Tongue (tissue), 2 donors: ENCODE measurements around the gene ITPRIPL1. TPM values are rescaled to one million over a fixed set of nuclear protein-coding genes. Genes with fewer than 3 reads are reported as not detected.
A peak's percentile ranks its signal among the peaks of the same experiment; 100 is the strongest.
"Not testable (repeated sequence)": the region's sequence is repeated elsewhere in the genome, so short reads cannot be mapped to it uniquely, and the experiment has no call there.

ENCODE experiments used
- DNase-seq: peaks from one replicate; pipeline ENCODE4 v3.0.0-alpha.2; 2015
- total RNA-seq: library from RNA; depleted of rRNA; stranded (reverse); fragments of >200 nt; gene quantifications from one replicate; pipeline ENCODE4 v1.2.3, GENCODE V29; 2014

Gene ITPRIPL1, protein sequence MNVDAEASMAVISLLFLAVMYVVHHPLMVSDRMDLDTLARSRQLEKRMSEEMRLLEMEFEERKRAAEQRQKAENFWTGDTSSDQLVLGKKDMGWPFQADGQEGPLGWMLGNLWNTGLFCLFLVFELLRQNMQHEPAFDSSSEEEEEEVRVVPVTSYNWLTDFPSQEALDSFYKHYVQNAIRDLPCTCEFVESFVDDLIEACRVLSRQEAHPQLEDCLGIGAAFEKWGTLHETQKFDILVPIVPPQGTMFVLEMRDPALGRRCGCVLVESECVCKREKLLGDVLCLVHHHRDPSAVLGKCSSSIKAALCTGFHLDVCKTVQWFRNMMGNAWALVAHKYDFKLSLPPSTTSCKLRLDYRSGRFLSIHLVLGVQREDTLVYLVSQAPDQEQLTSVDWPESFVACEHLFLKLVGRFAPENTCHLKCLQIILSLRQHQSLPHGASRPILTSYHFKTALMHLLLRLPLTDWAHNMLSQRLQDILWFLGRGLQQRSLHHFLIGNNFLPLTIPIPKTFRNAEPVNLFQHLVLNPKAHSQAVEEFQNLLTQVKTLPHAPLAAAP
- 6.3 TPM for total RNA-seq

DNA sequence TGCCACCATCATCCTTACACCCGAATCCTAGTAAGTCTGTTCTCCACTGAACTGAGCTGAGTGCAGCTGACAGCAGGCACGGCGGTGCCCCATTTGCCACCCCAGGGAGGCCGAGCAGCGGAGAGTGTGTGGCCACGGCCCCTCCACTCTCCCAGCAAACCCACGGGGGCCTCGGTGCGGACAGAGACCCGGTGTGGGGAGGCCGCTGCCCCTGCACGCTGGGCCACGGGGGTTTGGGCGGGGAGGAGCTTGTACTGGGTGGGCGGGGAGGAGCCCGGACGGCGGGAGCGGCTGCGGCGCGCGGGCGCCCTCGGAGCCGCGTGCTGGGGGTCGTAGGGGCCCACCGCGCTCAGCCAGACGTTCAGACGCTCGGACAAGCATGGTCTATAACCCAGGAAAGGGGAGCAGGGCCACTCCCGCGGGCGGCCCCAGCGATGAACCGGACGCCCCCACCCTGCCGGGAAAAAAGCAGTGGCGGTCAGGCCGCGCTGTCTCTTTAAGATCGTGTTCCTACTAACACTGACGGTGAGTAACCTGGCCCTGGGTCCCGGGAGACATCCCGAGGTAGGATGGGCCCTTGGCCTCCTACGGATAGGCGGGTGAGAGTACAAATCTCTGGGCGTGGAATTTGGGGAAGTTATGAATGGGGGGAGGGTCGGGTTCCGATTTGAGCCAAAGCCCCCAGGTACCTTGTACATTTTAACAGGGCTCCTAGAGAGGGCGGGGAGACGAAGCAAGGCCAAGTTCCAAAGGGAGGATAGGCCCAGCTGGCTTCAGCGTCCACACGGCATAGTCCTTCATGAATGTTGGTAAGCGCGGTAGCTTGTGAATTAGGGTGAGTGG is at the start of gene ITPRIPL1:
Gene ITPRIPL1, plus strand, starts transcription at position 277 of the 843 bp plus-strand sequence. Its CDS starts 523 bp downstream, at position 800.
- DNase-seq: peak; percentile 40

DNA sequence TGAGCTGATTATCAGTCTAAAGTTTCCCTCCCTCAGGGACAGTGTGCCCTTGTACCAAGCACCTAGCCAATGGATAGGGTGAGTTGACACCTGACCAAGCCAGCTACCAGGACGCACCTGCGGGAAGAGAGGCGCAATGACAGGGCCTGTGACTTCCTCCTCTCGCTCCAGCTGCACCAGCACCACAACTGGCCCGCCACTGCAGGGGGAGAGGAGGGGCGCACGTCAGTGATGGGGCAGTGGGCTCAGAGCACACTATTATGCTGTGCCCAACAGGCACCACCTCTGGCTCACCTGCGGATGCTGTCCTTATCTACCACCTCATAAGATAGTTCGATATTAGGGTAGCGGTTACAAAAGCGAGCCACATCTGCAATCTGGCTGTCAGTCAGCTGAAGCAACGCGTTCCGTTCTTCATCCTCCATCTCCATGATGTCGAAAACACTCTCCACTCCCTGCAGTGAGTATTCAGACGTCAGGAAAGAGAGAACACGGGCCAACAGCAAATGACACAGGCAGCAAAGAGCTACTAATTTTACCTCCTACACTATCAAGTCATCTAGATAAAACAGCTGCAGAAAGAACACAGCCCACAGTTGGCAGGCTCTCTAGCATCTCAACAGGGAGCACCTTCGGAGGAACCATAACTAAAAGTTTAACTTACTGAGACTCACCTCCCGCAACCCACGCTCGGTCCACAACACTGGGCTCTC is 48.2 kb upstream of the ITPRIPL1 start:
- no peak for DNase-seq

DNA sequence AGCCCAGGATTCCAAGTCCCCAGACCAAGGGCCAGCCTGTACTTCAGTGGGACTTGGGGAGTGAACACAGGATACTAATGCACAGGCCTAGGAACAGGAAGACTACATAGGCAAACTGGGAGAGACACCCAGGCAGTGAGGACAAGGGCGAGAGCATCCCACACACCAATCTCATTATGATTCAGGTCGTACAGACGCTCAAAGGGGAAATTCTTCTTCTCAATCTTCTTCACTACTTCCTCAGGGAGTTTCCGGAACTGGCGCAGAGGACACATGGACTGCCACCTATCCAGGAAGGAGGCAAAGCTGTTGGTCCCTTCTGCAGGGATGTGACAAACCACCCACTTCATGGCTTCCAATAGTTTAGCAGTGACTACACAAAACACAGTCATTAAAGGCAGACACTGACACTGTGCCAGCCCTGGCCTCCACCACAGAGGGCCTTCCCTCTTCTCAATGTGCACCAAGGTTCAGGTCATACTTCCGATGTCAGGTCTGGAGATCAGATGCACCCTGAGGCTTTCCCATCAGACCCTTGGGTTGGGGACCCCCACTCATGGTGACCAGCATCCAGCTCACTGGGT is 37.8 kb upstream of the ITPRIPL1 start:
- no peak for DNase-seq

DNA sequence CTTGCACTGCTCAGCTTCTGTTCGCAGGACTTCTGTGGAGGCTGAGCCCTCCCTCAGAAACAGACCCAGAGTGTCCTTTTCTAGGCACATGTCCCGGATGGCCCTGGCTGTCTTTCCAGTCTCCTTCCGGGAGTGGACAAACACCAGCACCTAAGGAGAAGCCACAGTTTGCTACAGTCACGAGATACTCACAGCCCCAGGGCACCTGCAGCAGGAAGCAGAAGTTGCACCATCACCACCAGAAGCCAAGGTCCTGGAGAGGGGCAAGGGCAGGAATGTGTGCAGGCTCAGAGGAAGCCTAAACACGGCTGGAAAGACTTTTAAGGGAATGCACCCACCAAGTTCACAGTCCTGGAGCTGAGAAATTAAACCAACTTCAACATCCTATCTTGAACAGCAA is 33.4 kb upstream of the ITPRIPL1 start:
- no peak for DNase-seq

DNA sequence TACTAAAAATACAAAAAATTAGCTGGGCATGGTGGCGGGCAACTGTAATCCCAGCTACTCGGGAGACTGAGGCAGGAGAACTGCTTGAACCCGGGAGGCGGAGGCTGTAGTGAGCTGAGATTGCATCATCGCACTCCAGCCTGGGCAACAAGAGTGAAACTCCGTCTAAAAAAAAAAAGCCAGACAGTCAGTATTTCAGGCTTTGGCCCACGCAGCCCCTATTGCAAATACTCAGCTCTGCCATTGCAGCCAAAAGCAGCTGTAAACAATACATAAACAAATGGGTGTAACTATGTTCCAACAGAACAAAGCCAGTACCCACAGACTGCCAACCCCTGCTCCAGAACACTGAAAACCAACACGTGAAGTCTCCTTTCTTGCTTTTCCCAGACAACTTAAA is 30.8 kb upstream of the ITPRIPL1 start:
- not testable (repeated sequence) for DNase-seq

DNA sequence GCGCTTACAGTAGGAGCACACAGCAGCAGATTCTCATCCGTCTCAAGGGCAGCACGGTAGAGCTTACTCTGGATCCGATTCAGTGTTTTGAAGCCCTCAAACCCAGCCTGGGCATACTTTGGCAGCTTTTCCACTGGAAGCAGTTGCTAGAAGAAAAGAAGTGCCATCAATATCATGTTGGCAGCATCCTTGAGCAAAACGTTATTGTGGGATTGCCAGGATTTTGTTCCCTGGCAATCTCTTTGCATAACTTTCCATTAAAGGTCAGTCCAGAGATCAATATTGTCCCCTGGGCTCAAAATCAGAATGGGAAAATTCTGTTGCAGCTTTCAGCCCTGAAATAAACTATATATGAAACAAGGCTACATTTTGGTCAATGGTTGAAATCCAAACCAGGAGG is 28.2 kb upstream of the ITPRIPL1 start:
- no peak for DNase-seq

DNA sequence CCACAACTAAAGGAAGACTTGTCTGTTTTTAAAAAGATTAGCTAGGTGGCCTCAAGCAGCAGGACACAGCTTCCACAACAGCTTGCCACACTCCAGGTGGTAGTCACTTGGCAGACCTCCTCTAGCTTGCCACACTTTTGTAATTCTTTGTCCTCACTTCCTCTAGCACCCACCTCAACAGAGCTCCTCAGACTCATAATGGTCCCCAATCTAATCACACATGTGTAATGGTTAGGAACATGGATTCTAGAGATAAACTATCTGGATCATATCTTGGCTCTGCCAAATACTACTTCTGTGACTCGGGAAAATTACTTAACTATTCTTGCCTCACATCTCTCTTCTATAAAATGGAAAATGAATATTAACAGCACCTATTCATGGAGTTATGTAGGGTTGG is 23.3 kb upstream of the ITPRIPL1 start:
- no peak for DNase-seq

DNA sequence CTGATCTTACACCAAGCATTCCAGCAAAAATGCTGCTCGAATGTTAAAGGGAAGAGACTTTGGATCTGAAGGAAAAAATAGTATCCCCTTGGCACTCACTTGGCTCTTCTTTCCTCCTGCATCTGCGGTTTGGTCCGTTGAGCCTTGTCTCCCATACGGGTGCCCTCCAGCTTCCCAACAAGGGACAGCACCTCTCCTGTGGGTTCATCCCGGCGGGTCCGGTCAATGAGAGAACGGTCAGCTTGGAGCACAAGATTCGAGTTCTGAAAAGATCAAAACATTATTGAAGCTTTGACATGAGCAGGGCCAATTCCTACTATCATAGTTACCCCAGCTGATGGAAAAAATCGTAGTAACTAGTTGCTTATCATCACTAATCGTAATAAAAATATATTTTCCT is 20.5 kb upstream of the ITPRIPL1 start:
- DNase-seq: no peak

DNA sequence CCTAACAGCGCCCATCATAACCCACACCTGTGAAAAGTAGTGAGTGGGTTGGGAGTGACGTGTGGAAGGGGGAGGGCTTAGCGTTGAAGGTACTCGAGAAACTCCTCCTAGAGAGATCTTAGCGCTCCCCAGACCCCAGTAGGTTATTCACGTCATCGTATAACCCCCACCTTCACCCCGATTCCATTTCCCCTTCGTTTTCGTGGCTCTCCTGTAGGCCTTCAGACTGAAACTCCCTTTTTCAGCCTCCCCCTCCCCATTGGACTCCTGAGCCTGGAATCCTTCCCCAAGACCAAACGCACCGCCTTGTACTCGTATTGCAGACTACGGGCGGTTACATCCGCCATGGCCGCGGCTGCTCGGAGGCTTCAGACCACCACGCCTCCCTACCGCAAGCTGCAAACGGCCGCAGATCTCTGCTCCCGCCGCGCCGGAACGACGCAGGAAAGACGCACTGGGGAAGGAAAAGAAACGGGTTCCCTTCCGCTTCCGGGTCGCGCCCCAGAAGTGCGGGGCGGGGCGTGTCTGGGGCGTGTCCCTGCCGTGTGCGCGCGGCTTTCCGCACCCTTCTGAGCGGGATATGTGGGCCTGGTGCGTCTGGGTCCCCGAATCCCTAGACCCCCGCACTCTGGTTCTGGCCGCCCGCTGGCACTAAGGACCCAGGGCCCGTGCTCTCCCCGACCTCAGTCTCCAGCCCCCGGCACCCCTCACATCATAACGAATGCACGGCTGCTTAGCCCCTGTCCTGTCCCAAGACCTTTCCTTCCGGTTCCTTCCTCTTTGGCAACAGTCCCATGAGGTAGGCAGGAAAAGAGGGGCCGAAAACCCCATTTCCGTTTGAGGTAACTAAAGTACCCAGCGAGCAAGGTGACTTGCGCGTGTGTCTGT is 19.8 kb upstream of the ITPRIPL1 start, which contains the start of gene SNRNP200:
Gene SNRNP200, minus strand, starts transcription at position 456 of the 888 bp plus-strand sequence. Its CDS starts 109 bp downstream, at position 347.
- DNase-seq: peak; percentile 94

DNA sequence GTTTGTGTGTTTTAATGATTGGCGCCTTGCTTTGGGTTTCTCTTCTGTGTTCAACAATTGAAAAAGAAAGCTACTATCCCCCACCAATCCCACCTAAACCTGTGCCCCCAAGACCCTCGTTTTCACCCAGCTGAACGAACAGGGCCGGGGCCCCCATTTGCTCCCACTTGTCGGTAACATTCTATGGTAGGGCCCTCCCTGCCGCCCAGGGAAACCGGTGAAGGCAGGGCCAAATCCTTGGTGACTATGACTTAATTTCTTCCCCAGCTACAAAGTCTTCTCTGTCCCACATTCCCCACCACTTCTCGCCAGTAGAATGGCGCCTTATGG is 19.2 kb upstream of the ITPRIPL1 start:
- DNase-seq: no peak

DNA sequence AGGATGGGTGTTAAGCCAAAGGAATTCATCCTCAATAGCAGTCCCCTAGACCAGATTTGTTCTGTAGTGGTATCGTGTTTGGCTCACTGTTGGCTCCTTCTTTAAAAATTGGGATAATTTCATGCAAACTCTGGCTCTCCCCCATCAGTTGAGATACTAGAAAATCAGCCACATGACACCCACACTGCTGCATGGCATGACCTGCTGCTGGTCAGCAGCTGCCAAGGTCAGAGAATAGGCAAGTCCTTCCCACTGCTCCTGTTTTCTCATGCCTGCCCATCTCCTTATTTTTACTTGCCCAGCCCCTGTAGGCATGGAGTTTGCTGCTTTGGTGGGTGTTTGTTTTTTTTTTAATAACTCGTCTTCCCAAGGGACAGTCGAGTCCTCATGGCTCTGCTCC is 18.7 kb upstream of the ITPRIPL1 start:
- DNase-seq: no peak

DNA sequence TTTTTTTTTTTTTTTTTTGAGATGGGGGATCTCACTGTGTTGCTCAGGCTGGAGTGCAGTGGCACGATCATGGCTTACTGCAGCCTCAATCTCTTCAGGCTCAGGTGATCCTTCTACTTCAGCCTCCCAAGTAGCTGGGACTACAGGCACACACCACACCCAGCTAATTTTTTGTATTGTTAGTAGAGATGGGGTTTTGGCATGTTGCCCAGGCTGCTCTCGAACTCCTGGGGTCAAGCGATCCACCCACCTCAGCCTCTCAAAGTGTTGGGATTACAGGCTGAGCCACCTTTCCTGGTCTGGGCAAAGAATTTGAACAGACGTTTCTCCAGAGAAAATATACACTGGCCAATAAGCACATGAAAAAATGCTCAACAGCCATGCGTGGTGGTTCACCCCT is 16.9 kb upstream of the ITPRIPL1 start:
- no peak for DNase-seq

DNA sequence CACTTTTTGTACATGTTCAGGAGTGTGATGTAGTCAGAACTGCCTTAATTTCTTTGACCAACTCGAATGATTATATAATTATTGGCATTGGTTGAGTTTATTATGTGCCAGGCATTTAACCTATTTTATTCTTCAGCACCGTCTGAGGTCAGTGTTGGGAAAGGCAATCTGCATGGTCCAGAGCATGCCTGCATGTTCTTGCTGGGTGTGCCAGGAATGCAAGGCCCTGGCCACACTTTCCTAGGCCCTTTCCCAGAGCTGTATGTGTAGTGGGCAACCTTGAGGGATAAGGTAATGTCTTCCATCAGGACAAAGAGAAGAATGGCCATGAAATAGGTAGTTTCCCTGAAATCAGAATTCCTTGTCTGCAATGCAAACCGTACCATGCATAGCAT is 10.1 kb upstream of the ITPRIPL1 start:
- DNase-seq: no peak

DNA sequence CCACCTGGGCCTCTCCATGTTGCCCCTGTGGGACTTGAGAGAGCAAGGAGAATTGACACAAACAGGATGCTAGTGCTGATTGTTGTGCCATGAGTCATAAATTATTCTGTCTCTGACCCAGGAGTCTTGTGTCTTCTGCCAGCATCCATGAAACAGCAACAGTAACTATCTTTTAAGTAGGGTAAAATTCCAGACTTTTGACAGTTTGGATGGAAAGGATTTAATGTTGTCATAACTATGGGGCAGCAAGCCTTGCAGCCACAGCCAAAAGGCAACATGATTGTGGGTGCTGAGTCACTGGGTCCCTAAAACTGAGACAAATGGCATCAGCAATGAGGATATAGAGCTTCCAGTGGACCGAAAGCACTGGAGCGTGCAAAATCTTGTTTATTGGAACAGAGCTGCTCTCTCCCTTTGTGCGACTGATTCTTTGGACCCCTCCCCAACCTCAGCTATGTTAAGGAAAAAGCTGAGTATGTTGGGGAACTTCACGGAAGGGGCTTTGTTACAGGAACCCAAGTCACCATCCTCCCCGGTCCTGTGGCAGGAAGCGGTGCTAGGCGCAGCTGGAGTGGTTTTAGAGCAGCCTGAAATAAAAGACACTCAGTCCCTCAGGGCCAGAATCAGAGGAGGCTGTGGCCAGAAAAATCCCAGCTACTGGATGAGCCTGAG is 9.6 kb upstream of the ITPRIPL1 start:
- no peak for DNase-seq

DNA sequence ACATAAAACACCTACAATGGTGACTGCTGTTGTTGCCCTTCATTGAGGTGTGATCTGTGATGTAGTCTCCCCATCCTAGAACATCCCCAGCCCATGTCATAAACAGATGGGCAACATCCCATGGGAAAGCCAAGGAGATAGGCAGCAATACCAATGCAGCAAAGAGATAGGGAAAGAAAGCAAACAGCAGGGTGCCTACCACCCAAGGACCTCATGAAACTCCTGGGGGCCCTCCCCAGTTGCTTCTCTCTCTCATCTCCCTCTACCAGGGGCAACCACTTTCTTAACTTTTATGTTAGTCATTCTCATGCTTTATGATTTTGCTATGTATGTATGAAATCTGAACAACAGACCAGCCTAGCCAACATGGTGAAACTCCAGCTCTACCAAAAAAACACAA is 8.1 kb upstream of the ITPRIPL1 start:
- no peak for DNase-seq

DNA sequence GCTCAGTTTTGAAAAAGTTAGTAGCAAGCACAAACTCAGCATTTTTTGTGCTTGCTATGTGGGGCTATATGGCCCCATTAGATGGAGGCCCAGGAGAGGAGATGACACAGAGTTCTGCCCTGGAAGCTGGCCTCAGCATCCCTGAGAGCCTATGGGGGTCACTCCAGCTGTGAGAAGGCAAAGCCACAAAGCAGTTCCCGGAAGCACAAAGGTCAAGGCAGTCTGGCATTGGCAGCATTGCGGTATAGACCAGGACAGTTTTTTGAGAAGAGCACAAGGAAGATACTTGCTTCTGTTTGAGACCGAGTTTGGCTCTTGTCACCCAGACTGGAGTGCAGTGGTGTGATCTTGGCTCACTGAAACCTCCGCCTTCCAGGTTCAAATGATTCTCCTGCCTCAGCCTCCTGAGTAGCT is 7.5 kb upstream of the ITPRIPL1 start:
- DNase-seq: no peak

DNA sequence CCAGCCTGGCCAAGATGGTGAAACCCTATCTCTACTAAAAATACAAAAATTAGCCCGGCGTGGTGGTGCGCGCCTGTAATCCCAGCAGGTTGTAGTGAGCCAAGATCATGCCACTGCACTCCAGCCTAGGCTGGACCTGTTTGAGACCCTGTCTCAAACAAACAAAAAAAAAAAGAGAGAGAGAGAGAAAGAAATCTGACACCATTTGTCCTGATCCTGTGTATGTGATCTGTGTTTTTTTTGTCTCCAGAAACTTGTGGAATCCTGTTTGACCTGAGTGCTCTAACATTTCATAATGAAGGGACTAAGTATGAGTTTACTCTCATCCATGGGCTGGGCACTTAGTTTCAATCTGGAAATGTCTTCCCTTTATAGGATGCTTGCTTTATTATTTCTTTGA is 6.4 kb upstream of the ITPRIPL1 start:
- DNase-seq: no peak

DNA sequence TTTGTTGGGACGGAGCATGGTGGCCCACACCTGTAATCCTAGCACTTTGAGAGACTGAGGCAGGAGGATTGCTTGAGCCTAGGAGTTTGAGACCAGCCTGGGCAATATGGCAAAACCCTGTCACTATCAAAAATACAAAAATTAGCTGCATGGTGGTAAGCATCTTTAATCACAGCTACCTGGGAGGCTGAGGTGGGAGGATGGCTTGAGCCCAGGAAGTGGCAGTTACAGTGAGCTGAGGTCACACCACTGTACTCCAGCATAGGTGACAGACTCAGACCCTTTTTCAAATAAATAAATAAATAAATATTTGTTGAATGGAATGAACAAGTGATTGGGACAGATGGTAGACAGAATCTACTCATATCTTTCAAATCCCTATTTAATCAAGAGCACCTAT is 5.7 kb upstream of the ITPRIPL1 start:
- DNase-seq: no peak

DNA sequence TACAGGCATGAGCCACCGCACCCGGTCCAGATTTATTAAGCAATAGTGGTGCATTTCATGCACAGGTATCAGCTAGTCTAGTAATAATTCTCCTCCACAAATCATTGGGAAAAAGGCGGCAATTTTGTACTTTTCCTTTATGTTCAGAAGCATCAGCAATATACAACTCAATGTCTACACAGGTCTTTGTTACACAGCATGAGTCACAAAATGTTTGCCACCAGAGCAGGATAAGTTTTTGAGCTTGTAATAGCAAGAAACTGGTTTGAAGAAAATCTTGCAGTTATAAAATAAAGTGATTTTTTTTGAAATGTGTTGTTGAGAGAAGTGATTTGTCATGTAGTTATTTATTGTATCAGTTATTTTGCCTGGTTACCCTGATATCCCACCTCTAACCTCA is 4.8 kb upstream of the ITPRIPL1 start:
- no peak for DNase-seq
